GM19043 (cell line): ENCODE measurements around the gene EML2.
"Not testable (repeated sequence)": the region's sequence is repeated elsewhere in the genome, so short reads cannot be mapped to it uniquely, and the experiment has no call there.

Experiments
- ATAC-seq: cut with Tn5 transposase; IDR thresholded peaks from one replicate; pipeline ENCODE4 v1.9.1; 2021; ENCODE audit warnings: low read depth; ENCODE audit not compliant: unreplicated experiment

Gene EML2

DNA sequence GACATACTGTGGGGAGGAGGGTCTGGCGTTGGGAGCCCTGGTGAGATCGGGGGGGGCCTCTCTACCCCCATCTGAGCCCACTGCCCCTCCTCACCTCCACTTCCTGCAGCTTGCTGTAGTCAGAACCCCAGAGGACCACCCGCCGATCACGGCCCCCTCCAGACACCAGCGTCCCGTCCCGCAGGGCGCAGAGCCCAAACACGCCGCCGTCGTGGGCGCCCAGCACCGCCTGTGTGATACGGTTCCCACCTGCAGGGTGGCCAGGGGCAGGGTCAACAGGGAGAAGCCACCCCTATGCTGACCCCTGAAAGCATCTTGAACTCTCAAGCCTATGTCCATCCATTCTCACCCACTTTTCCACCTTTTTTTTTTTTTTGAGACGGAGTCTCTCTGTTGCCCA, 17.8 kb downstream of the EML2 start:
- no peak for ATAC-seq

DNA sequence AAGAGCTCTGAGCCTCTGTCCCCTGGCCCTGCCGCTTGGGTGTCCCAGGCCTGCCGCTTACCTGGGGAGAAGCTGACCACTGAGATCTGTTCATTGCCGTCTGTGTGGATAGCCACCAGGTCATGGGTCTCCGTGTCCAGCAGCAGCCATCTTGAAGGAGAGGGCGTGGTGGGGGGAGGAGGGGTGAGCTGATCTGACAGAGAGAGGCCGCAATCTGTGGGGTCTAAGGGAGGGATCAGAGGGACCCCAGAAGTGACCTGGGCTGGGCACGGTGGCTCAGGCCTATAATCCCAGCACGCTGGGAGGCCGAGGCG, 22.5 kb downstream of the EML2 start:
- ATAC-seq: no peak

DNA sequence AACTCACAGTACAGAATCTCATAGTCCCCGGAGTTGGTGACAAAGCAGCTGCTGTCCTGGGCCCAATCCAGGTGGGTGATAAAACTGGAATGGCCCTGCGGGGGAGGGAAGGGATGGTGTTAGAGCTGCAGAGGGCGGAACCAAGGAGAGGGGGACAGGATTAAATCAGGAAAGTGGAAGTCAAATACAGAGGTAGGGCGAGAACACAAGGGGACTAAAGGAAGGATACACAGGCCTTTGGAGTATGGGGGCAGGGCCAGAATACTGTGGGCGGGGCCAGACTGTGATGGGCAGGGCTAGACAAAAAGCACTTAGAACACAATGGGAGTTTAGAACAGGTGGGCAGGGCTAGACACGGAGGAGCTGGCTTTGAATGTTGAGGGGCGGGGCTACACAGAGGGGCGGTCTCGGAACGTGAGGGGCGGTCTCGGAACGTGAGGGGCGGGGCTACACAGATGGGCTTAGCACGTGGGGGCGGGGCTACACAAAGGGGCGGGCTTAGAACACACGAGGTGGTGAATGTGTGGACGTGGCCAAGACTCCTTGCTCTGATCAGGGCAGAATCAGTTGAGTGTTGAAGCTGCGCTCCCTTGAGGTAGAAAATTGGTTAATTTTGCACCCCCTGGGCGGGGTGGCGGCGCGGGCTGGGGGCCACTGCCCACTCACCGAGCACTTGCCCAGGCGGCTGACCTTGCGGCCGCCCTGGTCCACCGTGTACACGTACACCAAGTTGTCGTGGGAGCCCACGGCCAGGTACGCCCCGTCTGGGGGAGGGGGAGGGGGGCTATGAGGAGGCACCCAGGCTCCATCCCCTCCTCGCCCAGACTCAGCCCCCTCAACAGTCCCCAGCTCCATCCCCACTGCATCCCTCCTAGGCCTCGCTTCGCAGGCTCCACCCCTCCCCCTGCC, 23.1 kb downstream of the EML2 start:
- ATAC-seq: no peak

DNA sequence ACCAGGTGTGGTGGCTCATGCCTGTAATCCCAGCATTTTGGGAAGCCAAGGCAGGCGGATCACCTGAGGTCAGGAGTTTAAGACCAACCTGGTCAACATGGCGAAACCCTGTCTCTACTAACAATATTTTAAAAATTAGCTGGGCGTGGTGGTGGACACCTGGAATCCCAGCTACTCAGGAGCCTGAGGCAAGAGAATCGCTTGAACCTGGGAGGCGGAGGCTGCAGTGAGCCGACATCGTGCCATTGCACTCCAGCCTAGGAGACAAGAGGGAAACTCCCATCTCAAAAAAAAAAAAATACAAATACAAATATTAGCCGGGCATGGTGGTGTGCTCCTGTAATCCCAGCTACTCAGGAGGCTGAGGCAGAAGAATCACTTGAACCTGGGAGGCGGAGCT, 24.1 kb downstream of the EML2 start:
- ATAC-seq: not testable (repeated sequence)

DNA sequence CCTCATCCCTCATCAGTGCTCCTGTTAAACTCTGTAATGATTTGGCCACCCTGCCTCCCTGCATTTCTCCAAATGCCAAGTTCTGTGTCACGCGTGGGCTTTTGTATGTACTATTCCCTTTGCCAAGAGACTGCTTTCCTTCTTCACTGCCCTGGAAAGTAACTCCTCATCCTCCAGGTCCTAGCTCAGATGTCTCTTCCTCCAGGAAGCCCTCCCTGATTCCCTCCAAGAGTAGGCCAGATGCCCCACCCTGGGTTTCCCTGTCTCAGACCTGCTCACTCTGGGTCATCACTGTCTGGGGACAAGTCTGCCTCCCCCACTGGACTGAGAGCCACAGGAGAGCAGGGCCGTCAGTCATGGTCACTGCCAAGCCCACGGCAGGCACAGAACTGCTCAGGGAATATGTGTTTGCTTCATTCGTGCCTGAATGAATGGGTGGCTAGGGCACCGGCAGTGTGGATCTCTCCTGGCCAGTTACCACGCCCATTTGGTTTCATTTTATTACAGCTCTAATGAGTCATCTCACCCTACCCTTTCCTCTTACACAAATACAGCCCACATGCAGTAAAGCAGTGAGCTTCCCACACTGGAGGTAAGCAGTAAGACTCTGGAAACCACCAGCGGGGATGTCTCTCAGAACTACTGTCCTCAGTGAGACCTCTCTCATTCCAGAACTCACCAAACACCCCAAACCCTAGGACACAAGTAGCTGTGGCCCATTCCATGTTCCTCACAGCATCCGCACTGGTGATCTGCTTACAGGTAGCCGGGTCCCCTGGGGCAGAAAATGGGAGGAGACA, 25.1 kb downstream of the EML2 start:
- no peak for ATAC-seq

DNA sequence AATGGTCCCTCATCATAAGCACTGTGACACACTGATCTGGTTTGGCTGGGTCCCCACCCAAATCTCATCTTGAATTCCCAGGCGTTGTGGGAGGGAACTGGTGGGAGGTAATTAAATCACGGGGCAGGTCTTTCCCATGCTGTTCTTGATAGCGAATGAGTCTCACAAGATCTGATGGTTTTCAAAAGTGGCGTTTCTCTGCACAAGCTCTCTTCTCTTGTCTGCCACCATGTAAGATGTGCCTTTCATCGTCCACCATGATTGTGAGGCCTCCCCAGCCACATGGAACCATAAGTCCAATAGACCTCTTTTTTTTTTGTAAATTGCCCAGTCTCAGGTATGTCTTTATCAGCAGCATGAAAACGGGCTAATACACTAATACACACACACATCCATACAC, 30.2 kb downstream of the EML2 start:
- no peak for ATAC-seq

DNA sequence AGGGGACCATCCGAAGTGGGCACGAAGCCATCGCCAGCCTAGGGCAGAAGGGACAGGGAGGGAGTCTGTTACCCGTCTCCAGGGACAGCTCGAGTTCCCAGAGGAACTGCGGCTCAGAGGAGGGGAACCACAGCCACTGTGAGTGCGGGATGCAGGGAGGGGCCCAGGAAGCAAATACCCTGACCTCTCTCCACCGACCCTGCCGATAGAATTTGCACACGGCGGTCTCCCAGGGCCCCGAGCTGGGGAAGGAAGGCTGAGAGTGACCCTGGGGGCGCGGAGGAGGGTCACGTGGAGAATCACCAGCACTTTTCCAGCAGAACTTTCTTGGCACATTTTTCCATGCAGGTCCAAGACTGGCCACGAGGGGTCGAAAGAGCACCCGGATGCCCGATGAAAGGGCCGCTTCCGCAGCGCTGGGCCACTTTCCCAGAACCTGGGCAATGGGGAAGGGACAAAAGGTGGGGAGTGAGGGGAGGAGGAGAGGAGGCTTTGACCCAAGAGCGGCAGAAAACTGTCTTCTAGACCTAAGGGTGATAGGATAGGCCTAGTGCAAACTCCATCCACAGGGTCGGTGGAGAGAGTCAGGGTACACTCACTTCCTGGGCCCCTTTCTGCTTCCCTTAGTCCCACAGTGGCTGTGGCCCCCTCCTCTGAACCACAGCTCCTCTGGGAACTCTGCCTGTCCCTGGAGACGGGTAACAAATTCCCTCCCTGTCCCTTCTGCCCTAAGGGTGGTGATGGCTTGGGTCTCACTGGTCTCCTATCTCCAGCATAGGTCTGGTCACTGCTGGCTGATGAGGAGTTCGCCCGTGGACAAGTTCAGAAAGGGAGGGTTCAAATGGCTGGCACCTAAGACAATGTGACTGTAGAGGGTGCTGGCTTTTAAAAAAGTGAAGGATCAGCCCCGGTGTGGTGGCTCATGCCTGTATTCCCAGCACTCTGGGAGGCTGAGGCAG, 31.8 kb downstream of the EML2 start:
- no peak for ATAC-seq

DNA sequence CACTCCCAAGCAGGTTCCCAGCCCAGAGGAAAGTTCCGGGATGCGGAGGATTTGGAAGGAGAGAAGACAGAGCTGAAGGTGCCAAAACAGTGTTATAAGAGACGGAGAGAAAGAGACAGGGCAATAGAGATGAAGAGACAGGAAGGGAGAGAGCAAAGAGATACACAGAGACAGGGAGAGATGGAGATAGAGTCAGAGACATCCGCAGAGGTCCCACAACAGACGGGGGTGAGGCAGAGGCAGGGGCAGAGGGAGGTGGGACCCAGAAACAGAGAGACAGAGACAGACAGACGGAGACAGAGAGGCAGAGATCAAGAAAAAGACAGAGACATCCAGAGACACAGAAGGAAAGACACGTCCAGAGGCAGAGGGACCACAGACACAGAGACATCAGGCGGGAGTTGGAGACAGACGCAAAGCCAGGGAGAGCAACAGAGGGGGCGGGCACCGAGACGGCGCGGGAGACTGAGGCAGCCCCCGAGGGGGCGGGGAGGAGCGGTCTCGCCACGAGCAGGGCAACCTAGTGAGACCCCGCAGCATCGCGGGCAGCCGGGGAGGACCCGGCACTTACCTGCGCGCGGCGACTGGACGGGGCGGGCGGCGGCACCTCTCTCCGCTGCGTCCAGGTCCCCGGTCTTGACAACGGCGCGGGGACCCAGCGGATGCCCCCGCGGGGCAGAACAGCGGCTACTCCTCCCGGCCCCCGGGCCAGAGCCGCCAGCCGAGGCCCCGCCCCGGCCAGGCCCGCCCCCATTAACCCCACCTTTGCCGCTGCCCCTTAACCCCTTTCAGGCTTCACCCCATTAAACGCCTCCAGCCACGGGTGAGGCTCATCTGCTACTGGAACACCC, 37.4 kb downstream of the EML2 start, which contains the start of gene GPR4:
TSS of gene GPR4 (minus strand) at position 689 of the 851 bp plus-strand sequence. CDS start 10,346 bp downstream, outside the sequence.
- ATAC-seq: no peak

DNA sequence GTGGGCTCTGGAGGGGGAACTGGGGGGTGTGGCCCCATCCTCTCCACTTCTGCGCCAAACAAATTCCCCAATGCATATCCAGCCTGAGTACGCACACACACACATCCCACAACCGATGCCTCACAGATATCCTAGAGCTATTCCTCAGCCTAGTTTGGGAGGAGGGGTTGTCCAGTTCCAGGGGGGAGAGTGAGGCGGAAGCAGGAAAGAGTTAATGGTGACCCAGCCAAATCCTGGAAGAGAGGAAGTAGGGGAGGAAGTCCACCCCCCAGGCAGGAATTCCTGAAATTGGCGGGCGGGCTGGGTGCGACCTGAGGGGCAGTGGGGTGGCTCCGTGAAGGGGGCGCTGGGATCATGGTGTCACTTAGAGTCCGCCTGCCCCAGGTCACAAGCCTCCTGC, 38.1 kb downstream of the EML2 start:
- no peak for ATAC-seq

DNA sequence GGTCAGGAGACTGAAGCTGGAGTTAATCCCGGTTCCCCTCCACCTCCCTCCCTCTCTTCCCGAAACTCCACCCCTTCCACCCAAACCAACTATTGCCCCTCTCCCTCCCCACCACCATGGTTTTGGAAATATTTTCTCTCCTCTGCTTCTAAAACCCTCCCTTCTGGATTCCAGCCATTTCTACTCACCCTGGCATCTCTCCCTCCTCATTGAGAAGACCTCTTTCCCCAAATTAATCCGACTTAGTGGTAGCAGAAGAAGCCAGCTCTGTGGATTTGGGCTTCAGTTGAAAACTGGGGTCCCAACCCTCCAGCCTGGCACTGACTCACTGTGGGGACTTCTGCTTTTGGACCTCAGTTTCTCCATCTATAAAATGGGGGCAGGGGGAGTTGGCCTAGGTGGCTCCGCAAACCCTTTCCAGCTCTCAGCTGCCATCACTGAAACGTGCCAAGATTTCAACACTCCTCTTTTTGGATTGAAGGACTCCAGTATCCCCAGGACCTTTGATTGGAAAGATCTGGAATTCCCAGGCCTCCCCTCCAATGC, 38.8 kb downstream of the EML2 start:
- no peak for ATAC-seq

DNA sequence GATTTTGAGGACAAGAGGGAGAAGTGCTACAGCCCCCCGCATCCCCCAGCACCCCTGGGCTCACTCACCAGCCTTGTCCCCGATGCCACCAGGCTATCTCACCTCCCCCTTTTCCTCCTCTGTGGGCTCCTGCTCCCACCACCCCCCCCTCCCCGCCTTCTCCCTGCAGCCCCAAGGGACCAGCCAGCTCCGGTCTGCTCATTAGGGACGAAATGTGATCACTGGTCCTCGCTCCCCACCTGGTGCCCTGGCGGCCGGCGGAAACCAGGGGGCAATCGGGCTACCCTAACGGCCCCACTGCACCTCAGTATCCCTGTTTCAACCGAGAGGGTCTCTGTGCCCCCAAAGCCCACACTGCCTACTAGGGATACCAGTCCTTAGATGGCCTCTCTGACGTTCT, 39.9 kb downstream of the EML2 start:
- no peak for ATAC-seq

DNA sequence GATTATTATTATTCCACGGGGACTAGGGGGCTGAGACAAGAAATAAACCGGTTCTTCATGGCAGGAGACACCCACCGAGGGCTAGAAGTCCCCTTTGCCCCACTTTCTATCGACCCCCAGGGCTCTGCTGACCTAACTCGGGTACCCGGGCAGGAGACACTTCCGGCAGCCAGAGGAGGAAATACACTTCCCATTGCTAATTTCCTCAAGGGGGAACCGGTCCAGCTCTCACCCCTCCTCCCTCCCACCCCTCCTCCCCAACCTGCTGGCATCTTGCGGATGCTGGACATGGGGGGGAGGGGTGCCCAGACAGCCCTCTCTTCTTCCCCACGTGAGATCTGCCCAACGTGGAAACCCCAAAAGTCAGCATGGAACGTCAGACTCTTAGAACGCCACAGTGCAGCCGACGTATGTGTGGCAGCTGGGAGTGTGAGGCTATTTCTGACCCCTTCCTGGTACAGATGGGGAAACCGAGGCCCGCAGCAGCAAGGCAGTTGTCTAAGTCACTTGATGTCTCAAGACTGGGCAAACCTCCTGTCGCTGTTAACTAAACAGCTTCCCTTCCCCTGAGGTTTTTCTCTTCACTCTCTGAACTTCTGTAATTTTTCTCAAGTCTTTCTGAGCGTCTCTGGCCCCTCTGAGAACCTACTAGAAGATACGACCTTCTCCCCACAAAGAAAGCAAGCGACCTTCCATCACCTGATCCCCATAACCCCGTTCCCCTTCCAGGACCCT, 40.8 kb downstream of the EML2 start:
- ATAC-seq: no peak

DNA sequence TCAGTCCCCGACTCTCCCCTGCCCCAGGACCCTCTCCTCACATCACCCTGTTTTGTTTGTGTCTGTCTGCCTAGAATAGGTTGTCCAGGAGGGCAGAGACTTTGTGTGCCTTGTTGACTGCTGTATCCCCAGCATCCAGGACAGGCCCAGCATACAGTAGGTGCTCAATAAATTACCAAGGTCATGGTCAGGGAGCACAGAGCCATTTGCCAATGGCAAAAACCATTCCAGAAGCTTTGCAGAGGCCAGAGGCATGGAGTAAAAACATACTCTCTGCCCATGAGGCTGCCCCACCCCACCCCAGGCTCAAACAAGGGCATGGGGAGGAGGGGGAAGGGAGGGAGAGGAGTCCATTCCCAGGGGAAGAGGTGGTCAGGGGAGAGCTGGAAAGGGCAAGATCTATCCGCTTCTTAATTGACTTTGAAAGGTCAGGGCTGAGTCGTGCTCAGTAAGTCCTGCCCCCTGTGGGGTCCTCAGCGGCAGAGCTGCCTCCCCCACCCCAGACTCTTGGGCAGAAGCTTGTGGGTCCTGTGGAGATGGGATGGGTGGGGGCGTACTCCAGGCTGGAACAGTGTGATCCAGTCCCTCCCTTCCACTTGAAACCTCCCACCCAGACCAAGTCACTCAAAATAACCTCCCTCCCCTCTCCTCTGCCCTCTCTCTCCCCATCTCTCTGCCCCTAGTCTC, 41.6 kb downstream of the EML2 start:
- ATAC-seq: no peak

DNA sequence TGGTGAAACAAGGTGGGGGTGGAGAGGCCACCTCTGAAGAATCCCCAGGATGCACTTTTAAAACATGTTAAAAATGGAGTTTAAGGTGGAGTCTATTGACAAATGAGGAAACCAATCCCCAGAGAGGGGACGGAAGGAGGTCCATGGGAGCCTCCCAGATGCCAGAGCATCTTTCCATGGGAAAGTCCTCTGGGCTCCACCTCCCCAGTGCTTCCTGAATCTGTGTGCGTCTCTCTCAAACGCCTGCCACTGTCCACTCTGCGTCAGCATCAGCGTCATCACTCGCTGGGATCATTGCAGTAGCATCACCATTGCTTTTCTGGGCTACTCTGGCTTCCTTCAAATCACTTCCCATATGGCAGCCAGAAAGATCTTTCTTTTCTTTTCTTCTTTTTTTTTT, 43.4 kb downstream of the EML2 start:
- no peak for ATAC-seq

DNA sequence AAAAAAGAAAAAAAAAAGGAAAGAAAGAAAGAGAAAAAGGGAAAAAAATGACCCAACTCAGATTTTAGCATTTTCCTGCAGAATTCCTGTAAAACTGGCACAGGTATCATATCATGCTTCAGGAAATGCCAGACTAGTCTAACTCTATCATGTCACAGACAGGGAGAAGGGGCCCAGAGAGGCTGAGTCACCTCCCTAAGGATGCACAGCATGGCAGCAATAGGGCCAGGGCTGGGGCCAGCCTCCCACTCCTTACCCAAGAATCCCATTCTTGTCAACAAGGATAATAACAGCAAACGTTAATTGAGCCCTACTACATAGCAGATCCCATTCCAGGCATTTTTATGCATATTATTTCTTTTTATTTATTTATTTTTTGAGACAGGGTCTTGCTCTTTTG, 45.7 kb downstream of the EML2 start:
- ATAC-seq: no peak

DNA sequence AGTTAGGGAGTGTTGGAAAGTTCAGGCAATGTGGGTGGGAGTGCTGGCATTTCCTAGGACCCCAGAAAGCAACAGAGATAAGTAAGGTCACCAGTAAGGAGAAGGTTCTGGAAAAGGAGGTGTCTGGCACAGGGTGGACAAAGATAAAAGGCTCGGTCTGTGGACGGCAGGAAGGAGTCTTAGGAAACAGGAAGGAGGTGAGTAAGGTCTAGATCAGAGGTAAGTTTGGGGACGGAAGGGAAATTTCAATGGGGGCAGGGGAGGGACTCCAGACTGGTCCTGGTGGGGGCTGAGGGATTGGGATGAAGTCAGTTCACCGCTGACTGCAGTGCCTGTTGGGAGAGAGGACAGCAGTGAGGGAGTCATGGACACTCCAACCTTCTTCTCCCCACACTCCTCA, 46.8 kb downstream of the EML2 start:
- no peak for ATAC-seq

DNA sequence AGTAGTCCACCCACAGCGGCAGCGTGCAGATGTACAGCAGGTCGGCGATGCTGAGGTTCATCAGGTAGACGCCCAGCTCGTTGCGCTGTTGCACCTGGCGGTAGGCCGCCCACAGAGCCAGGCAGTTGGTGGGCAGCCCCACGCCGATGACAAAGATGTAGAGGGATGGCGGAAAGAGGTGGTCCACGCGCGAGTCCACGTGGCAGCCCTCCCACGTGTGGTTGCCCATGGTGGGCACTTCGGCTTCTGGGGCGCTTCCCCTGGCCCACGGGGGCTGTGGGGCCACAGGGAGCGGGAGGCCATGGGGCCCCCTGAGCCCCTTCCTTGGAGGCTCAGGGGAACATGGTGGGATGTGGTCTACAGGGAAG, 47.6 kb downstream of the EML2 start:
- no peak for ATAC-seq

DNA sequence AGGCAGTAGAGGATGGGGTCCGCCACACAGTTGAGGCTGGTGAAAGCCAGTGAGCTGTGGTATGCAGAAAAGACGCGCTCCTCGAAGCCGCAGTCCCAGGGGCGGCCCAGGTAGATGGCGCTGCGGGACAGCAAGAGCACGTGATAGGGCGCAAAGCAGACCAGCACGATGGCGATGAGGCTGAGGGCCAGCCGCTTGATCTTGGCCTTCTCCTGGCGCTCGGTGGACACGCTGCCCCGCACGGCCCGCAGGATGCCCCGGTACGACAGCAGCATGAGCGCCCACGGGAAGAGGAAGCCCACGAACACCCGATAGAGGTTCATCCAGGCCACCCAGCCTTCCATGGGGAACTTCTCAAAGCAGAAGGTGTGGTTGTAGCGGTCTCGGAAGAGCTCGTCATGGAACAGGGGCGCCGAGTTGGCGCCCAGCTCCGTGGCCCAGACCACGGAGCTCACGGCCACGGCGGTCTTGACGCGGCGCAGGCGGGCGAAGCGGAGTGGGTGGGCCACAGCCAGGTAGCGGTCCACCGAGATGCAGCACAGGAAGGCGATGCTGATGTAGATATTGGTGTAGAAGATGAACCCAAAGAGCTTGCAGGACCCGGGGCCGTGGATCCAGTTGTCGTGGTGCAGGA, 48.1 kb downstream of the EML2 start:
- no peak for ATAC-seq
